ENCODE results near the gene CCNYL1.
"Not testable (repeated sequence)": the region's sequence is repeated elsewhere in the genome, so short reads cannot be mapped to it uniquely, and the experiment has no call there.

Gene CCNYL1

GRCh38 chr2:207750345-207750744 lies 38.9 kb downstream of the CCNYL1 start:
- Histone ChIP-seq H3K27me3 (replicated peaks; ENCODE audit: control insufficient read depth, insufficient read depth, low read length, poor library complexity, severe bottlenecking) (no peaks in the 10 kb centered on the region), H3K9me3 (ENCODE audit: control insufficient read depth, low read length) (no peaks in the 10 kb centered on the region), H3K4me1 (ENCODE audit: control insufficient read depth, insufficient read depth, low read length, poor library complexity, severe bottlenecking) (no peaks in the 10 kb centered on the region), H3K4me3 (ENCODE audit: insufficient read depth, low read depth, low read length, poor library complexity, severe bottlenecking) (no peak overlapping the region), H3K36me3 (ENCODE audit: control insufficient read depth, insufficient read depth, low read length) (peaks cover 6% of the 10 kb centered on the region), H3K27ac (ENCODE audit: insufficient read depth, low read length, poor library complexity, severe bottlenecking) (no peak overlapping the region)
- no peak for DNase-seq

GRCh38 chr2:207750876-207751275 lies 39.4 kb downstream of the CCNYL1 start:
- no peak overlapping the region for H3K27ac ChIP-seq (ENCODE audit: insufficient read depth, low read length, poor library complexity, severe bottlenecking)
- no peaks in the 10 kb centered on the region for H3K4me1 ChIP-seq (ENCODE audit: control insufficient read depth, insufficient read depth, low read length, poor library complexity, severe bottlenecking)
- no peaks in the 10 kb centered on the region for H3K9me3 ChIP-seq (ENCODE audit: control insufficient read depth, low read length)
- peaks cover 6% of the 10 kb centered on the region for H3K36me3 ChIP-seq (ENCODE audit: control insufficient read depth, insufficient read depth, low read length)
- no peak for DNase-seq
- H3K27me3 ChIP-seq (replicated peaks; ENCODE audit: control insufficient read depth, insufficient read depth, low read length, poor library complexity, severe bottlenecking): no peaks in the 10 kb centered on the region
- no peak overlapping the region for H3K4me3 ChIP-seq (ENCODE audit: insufficient read depth, low read depth, low read length, poor library complexity, severe bottlenecking)

GRCh38 chr2:207753688-207754087 lies 42.2 kb downstream of the CCNYL1 start:
- H3K36me3 ChIP-seq (ENCODE audit: control insufficient read depth, insufficient read depth, low read length); DNase-seq; H3K9me3 ChIP-seq (ENCODE audit: control insufficient read depth, low read length); H3K4me1 ChIP-seq (ENCODE audit: control insufficient read depth, insufficient read depth, low read length, poor library complexity, severe bottlenecking); H3K4me3 ChIP-seq (ENCODE audit: insufficient read depth, low read depth, low read length, poor library complexity, severe bottlenecking); H3K27ac ChIP-seq (ENCODE audit: insufficient read depth, low read length, poor library complexity, severe bottlenecking); H3K27me3 ChIP-seq (replicated peaks; ENCODE audit: control insufficient read depth, insufficient read depth, low read length, poor library complexity, severe bottlenecking): not testable (repeated sequence)

GRCh38 chr2:207754498-207755383 lies 43.3 kb downstream of the CCNYL1 start:
- no peaks in the 10 kb centered on the region for H3K4me1 ChIP-seq (ENCODE audit: control insufficient read depth, insufficient read depth, low read length, poor library complexity, severe bottlenecking)
- H3K4me3 ChIP-seq (ENCODE audit: insufficient read depth, low read depth, low read length, poor library complexity, severe bottlenecking): no peak overlapping the region
- no peak for DNase-seq
- H3K9me3 ChIP-seq (ENCODE audit: control insufficient read depth, low read length): no peaks in the 10 kb centered on the region
- H3K36me3 ChIP-seq (ENCODE audit: control insufficient read depth, insufficient read depth, low read length): no peaks in the 10 kb centered on the region
- no peak overlapping the region for H3K27ac ChIP-seq (ENCODE audit: insufficient read depth, low read length, poor library complexity, severe bottlenecking)
- H3K27me3 ChIP-seq (replicated peaks; ENCODE audit: control insufficient read depth, insufficient read depth, low read length, poor library complexity, severe bottlenecking): no peaks in the 10 kb centered on the region

GRCh38 chr2:207758025-207758424 lies 46.6 kb downstream of the CCNYL1 start:
- Histone ChIP-seq H3K9me3 (ENCODE audit: control insufficient read depth, low read length) (no peaks in the 10 kb centered on the region), H3K27me3 (replicated peaks; ENCODE audit: control insufficient read depth, insufficient read depth, low read length, poor library complexity, severe bottlenecking) (no peaks in the 10 kb centered on the region), H3K36me3 (ENCODE audit: control insufficient read depth, insufficient read depth, low read length) (no peaks in the 10 kb centered on the region), H3K4me1 (ENCODE audit: control insufficient read depth, insufficient read depth, low read length, poor library complexity, severe bottlenecking) (no peaks in the 10 kb centered on the region), H3K27ac (ENCODE audit: insufficient read depth, low read length, poor library complexity, severe bottlenecking) (no peak overlapping the region), H3K4me3 (ENCODE audit: insufficient read depth, low read depth, low read length, poor library complexity, severe bottlenecking) (no peak overlapping the region)
- DNase-seq: no peak

GRCh38 chr2:207759890-207760289 lies 48.5 kb downstream of the CCNYL1 start:
- Histone ChIP-seq H3K4me1 (ENCODE audit: control insufficient read depth, insufficient read depth, low read length, poor library complexity, severe bottlenecking) (no peaks in the 10 kb centered on the region), H3K27ac (ENCODE audit: insufficient read depth, low read length, poor library complexity, severe bottlenecking) (no peak overlapping the region), H3K27me3 (replicated peaks; ENCODE audit: control insufficient read depth, insufficient read depth, low read length, poor library complexity, severe bottlenecking) (no peaks in the 10 kb centered on the region), H3K36me3 (ENCODE audit: control insufficient read depth, insufficient read depth, low read length) (no peaks in the 10 kb centered on the region), H3K4me3 (ENCODE audit: insufficient read depth, low read depth, low read length, poor library complexity, severe bottlenecking) (no peak overlapping the region), H3K9me3 (ENCODE audit: control insufficient read depth, low read length) (no peaks in the 10 kb centered on the region)
- DNase-seq: no peak

- Histone ChIP-seq H3K36me3 (ENCODE audit: control insufficient read depth, insufficient read depth, low read length) (no peaks in the 10 kb centered on the region), H3K4me3 (ENCODE audit: insufficient read depth, low read depth, low read length, poor library complexity, severe bottlenecking) (no peak overlapping the region), H3K27ac (ENCODE audit: insufficient read depth, low read length, poor library complexity, severe bottlenecking) (no peak overlapping the region), H3K4me1 (ENCODE audit: control insufficient read depth, insufficient read depth, low read length, poor library complexity, severe bottlenecking) (no peaks in the 10 kb centered on the region), H3K9me3 (ENCODE audit: control insufficient read depth, low read length) (no peaks in the 10 kb centered on the region), H3K27me3 (replicated peaks; ENCODE audit: control insufficient read depth, insufficient read depth, low read length, poor library complexity, severe bottlenecking) (no peaks in the 10 kb centered on the region)
- DNase-seq: no peak
Observed at GRCh38 chr2:207760453-207760852, 49.0 kb downstream of the CCNYL1 start.

- H3K27ac ChIP-seq (ENCODE audit: insufficient read depth, low read length, poor library complexity, severe bottlenecking); H3K4me1 ChIP-seq (ENCODE audit: control insufficient read depth, insufficient read depth, low read length, poor library complexity, severe bottlenecking); H3K4me3 ChIP-seq (ENCODE audit: insufficient read depth, low read depth, low read length, poor library complexity, severe bottlenecking); H3K27me3 ChIP-seq (replicated peaks; ENCODE audit: control insufficient read depth, insufficient read depth, low read length, poor library complexity, severe bottlenecking); DNase-seq; H3K9me3 ChIP-seq (ENCODE audit: control insufficient read depth, low read length); H3K36me3 ChIP-seq (ENCODE audit: control insufficient read depth, insufficient read depth, low read length): not testable (repeated sequence)
Observed at GRCh38 chr2:207761426-207761825, 50.0 kb downstream of the CCNYL1 start.

- Histone ChIP-seq H3K27me3 (replicated peaks; ENCODE audit: control insufficient read depth, insufficient read depth, low read length, poor library complexity, severe bottlenecking) (peaks cover 4% of the 10 kb centered on the region), H3K4me3 (ENCODE audit: insufficient read depth, low read depth, low read length, poor library complexity, severe bottlenecking) (no peak overlapping the region), H3K27ac (ENCODE audit: insufficient read depth, low read length, poor library complexity, severe bottlenecking) (no peak overlapping the region), H3K36me3 (ENCODE audit: control insufficient read depth, insufficient read depth, low read length) (no peaks in the 10 kb centered on the region), H3K9me3 (ENCODE audit: control insufficient read depth, low read length) (no peaks in the 10 kb centered on the region), H3K4me1 (ENCODE audit: control insufficient read depth, insufficient read depth, low read length, poor library complexity, severe bottlenecking) (no peaks in the 10 kb centered on the region)
- no peak for DNase-seq
Observed at GRCh38 chr2:207762146-207762545, 50.7 kb downstream of the CCNYL1 start.

GRCh38 chr2:207763303-207763917 lies 52.0 kb downstream of the CCNYL1 start:
- Histone ChIP-seq H3K27me3 (replicated peaks; ENCODE audit: control insufficient read depth, insufficient read depth, low read length, poor library complexity, severe bottlenecking) (peaks cover 4% of the 10 kb centered on the region), H3K4me3 (ENCODE audit: insufficient read depth, low read depth, low read length, poor library complexity, severe bottlenecking) (no peak overlapping the region), H3K27ac (ENCODE audit: insufficient read depth, low read length, poor library complexity, severe bottlenecking) (no peak overlapping the region), H3K9me3 (ENCODE audit: control insufficient read depth, low read length) (no peaks in the 10 kb centered on the region), H3K36me3 (ENCODE audit: control insufficient read depth, insufficient read depth, low read length) (no peaks in the 10 kb centered on the region), H3K4me1 (ENCODE audit: control insufficient read depth, insufficient read depth, low read length, poor library complexity, severe bottlenecking) (peaks cover 9% of the 10 kb centered on the region)
- DNase-seq: no peak

All from effector memory CD4-positive, alpha-beta T cell (primary cell).